ENCODE results near the gene CHRNA4.
A peak's percentile ranks its signal among the peaks of the same experiment; 100 is the strongest.

Gene CHRNA4

GRCh38 chr20:63360850-63361518 lies at the start of gene CHRNA4:
TSS of gene CHRNA4 (minus strand) at chr20:63361349. CDS start at chr20:63361165, 184 bp downstream.
- H3K4me3 ChIP-seq (ENCODE audit: low read depth, low read length) = no peak within 1 kb of the TSS
- TF ChIP-seq CTCF (IDR thresholded peaks at IDR 0.05; ENCODE audit: control insufficient read depth, extremely low read depth, insufficient read depth) = no peak
- DNase-seq (ENCODE audit: low read depth) = no peak

DNA sequence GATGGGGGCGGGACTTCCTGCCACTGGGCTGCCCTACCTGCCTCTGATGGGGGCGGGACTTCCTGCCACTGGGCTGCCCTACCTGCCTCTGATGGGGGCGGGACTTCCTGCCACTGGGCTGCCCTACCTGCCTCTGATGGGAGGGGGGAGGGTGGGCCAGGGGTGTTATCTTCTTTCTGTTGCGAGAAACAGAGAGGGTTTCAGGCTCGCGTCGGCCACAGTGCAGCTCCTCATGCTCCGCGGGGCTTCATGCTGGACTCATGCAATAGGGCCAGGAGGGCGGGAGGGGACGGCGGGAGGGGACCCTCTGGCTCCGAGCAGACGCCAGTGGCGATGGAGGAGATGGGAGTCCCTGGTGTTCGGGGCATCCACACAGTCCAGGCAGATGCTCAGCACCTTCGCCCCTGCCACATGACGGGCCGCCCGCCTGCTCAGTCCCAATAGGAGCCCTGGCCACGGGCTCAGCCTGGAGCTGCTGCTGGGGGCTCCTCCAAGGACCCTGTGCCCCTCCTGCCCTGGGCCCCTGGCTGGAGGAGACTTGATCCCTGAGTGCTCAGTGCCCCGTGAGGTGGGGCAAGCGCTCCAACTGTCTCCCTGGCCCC lies 48.8 kb upstream of the CHRNA4 start:
- DNase-seq (ENCODE audit: low read depth) = no peak
- TF ChIP-seq CTCF (IDR thresholded peaks at IDR 0.05; ENCODE audit: control insufficient read depth, extremely low read depth, insufficient read depth) = no peak

DNA sequence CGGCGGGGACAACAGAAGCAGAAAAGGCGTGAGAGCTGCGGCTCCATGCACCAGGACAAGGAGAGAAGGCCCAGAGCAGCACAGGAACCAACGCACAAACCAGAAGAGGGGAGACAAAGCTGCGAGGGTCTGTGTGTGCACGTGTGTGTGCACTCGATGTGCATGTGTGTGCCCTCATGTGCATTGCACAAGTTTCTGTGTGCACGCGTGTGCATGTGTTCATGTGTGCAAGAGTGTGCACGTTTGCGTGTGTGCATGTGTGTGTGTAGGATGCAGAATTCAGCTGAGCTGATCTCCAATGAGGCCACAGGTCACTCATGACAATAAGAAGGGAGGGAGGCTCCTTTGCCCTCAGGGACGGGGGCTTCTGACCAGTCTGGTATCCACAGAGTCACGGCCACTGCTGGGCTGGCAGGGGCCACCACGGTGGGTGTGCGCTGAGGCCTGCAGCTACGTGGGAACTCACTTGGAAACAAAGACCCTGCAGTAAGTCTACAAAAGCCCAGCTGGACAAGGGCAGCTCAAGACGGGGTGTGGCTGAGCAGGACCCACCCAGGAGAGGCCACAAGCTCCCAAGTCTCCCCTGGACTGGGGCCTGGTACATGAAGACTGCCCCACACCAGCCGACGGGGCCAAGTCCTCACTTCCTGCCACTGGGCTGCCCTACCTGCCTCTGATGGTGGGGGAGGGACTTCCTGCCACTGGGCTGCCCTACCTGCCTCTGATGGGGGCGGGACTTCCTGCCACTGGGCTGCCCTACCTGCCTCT lies 48.1 kb upstream of the CHRNA4 start:
- DNase-seq (ENCODE audit: low read depth) = peak; percentile 23
- no peak for TF ChIP-seq CTCF (IDR thresholded peaks at IDR 0.05; ENCODE audit: control insufficient read depth, extremely low read depth, insufficient read depth)

More for the DNA sequence above, 48.8 kb upstream of the CHRNA4 start:
- H3K4me3 ChIP-seq (ENCODE audit: low read depth, low read length) = no peak overlapping the region

GRCh38 chr20:63408684-63409046 lies 47.5 kb upstream of the CHRNA4 start:
- DNase-seq (ENCODE audit: low read depth) = no peak
- TF ChIP-seq CTCF (IDR thresholded peaks at IDR 0.05; ENCODE audit: control insufficient read depth, extremely low read depth, insufficient read depth) = no peak
- H3K4me3 ChIP-seq (ENCODE audit: low read depth, low read length) = no peak overlapping the region

More for the DNA sequence above, 48.1 kb upstream of the CHRNA4 start:
- H3K4me3 ChIP-seq (ENCODE audit: low read depth, low read length) = peak overlapping the region; percentile 37

- no peak for DNase-seq (ENCODE audit: low read depth)
- H3K4me3 ChIP-seq (ENCODE audit: low read depth, low read length) = no peak overlapping the region
- no peak for TF ChIP-seq CTCF (IDR thresholded peaks at IDR 0.05; ENCODE audit: control insufficient read depth, extremely low read depth, insufficient read depth)
Observed at GRCh38 chr20:63407928-63408683, 47.0 kb upstream of the CHRNA4 start.

GRCh38 chr20:63406617-63407245 lies 45.6 kb upstream of the CHRNA4 start:
- TF ChIP-seq CTCF (IDR thresholded peaks at IDR 0.05; ENCODE audit: control insufficient read depth, extremely low read depth, insufficient read depth) = no peak
- DNase-seq (ENCODE audit: low read depth) = no peak
- no peak overlapping the region for H3K4me3 ChIP-seq (ENCODE audit: low read depth, low read length)

Data from LNCaP clone FGC (cell line).